AG09319 (cell line): ENCODE data around the gene MYO18B.

Experiments used
- DNase-seq: peaks from one replicate; pipeline ENCODE4 v3.0.0-alpha.2; 2010; ENCODE audit warnings: low read depth; ENCODE audit errors: extremely low read depth
- TF ChIP-seq, protein P1 (sequence below): IDR thresholded peaks from 2 replicates; pipeline ENCODE4 v1.5.1; 2011; ENCODE audit warnings: low read depth, mild to moderate bottlenecking, inconsistent platforms, low read length, moderate library complexity

The MYO18B gene

DNA sequence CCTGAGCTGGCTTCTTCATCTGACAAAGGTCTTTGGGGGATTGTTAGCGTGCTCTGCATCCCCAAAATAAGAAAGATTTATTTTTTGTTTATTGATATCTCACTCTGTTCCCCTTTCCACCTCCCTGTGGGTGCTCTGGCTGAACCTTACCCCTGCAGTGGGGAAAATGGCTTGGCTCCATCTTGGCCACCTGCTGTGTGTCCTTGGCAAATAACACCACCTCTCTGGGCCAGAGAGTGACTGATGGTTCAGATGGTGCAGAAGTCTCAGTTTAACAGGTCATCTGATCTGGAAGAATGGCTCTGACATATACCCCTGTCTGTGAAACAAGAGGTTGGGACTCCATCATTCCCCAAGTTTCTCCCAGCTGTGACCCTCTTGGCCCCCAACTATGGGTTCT lies 157.6 kb downstream of the MYO18B start:
- no peak for DNase-seq

DNA sequence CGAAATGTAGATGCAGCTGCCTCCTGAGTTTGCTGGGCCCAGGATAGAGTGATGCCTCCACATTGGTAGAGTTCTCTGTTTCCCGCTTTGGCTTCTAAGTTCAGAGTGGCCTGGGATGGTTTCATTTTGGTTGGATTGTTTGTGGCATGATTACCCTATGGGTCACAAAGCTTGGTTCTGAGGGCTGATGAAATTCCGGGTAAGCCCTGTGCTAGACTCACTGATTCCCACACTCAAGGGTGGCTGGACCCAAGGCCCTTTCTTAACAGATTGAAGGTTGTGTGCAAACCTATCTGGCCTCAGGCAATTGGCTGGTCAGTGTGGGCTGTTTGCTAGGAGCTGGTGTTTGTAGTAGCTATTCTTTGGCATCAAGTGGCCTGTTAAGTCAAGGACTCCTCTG lies 158.4 kb downstream of the MYO18B start:
- TF ChIP-seq, protein P1, sequence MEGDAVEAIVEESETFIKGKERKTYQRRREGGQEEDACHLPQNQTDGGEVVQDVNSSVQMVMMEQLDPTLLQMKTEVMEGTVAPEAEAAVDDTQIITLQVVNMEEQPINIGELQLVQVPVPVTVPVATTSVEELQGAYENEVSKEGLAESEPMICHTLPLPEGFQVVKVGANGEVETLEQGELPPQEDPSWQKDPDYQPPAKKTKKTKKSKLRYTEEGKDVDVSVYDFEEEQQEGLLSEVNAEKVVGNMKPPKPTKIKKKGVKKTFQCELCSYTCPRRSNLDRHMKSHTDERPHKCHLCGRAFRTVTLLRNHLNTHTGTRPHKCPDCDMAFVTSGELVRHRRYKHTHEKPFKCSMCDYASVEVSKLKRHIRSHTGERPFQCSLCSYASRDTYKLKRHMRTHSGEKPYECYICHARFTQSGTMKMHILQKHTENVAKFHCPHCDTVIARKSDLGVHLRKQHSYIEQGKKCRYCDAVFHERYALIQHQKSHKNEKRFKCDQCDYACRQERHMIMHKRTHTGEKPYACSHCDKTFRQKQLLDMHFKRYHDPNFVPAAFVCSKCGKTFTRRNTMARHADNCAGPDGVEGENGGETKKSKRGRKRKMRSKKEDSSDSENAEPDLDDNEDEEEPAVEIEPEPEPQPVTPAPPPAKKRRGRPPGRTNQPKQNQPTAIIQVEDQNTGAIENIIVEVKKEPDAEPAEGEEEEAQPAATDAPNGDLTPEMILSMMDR = no peak
- DNase-seq = no peak

More for the DNA sequence above, 157.6 kb downstream of the MYO18B start:
- TF ChIP-seq, protein P1 = no peak

DNA sequence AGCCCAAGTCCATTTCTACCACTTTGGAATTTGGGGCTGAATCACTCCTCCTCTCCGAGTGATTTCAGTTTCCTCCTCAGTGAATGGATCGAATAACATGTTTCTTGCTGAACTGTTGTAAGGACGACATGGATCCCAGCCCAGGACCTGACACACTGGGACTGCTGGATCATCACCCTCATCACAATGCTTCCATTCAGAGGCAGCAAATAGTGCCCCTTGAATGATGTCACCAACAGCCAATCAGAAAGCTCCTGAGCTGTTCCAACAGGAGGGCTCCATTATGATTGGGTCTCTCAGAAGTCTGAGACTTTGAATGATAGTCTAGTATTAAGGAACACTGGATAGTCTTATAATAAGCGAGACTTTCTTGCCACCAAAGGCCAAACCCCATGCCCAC lies 158.9 kb downstream of the MYO18B start:
- TF ChIP-seq, protein P1 = no peak
- no peak for DNase-seq

DNA sequence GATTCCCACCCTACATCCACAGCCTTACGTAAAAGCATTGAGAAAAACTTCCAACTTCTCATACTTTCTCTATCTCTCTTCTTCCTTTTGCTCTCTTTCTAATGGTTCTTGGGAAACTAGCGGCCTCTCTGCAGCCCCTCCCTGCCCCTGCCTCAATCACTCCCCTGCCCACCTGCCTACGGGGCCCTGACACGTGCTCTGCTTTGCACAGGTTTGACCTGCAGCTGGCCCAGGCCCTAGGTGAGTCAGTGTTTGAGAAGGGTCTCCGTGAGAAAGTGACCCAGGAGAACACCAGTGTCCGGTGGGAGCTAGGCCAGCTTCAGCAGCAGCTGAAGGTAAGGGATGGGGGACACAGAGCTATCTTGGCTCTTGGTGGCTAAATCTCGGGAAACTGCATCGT lies 160.4 kb downstream of the MYO18B start:
- no peak for DNase-seq

DNA sequence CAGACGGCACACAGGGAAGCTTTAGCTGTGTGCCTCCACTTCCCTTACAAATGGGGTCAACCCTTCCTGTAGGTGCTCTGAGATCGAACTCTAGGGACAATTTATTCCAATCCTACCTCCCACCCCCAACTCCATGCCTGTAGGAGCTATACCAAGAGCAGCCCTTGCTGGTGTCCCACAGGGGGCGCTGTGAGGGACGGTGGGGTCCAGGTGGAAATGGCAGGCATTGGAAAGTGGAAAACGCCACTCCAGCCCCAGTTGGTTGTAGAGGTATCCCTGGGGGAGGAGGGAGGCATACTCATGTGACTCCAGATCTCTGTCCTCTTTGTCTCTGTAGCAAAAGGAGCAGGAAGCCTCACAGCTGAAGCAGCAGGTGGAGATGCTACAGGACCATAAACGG lies 161.3 kb downstream of the MYO18B start:
- DNase-seq = no peak
- TF ChIP-seq, protein P1 = no peak

More for the DNA sequence above, 160.4 kb downstream of the MYO18B start:
- TF ChIP-seq, protein P1 = no peak

DNA sequence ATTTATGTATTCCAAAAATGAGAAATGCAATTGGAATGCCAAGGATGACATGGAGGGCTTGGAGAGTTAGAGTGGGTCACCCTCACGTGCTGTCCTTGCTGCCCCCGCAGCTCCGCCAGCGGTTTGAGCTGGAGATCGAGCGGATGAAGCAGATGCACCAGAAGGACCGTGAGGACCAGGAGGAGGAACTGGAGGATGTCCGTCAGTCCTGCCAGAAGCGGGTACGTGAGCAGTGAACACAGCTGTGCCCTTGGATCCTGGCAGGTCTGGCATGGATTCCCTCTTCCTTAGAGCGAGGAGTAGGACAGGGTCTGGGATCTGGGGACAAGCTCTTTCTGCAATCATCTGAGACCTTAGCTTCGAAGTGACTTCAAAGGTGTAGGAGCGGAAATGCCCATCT lies 166.2 kb downstream of the MYO18B start:
- DNase-seq = no peak
- TF ChIP-seq, protein P1 = no peak

DNA sequence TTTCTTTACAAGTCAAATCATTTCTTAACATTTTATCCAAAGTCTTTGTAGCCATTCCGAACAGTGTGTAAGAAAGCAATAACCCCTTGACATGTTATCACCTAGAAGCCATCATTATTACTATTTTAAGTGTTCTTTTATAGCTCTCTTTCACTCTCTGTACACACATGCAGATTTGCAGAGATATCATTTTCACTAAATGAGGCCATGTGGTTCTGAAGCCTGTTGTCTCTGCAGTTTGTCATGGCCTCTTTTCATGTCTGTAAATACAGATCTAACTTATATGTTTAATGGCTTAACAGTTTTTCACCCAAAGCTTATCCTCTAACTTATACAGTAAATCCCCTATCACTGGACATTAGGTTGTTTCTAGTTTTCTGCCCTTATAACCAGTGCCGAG lies 166.8 kb downstream of the MYO18B start:
- no peak for DNase-seq

More for the DNA sequence above, 166.8 kb downstream of the MYO18B start:
- TF ChIP-seq, protein P1 = no peak
